HG03565 (cell line): ENCODE measurements around the gene PMM2.

ENCODE experiments used
- ATAC-seq: cut with Tn5 transposase; IDR thresholded peaks from one replicate; pipeline ENCODE4 v1.9.1; 2021; ENCODE audit warnings: mild to moderate bottlenecking, moderate library complexity; ENCODE audit not compliant: unreplicated experiment

The PMM2 gene

GRCh38 chr16:8849411-8850011 lies 51.9 kb downstream of the PMM2 start:
- no peak for ATAC-seq

- no peak for ATAC-seq
These were observed 52.7 kb downstream of the PMM2 start for GRCh38 chr16:8850279-8850885.

- no peak for ATAC-seq
These were observed 54.2 kb downstream of the PMM2 start for GRCh38 chr16:8851761-8852403.

- no peak for ATAC-seq
These were observed 54.9 kb downstream of the PMM2 start for GRCh38 chr16:8852534-8852933.

- no peak for ATAC-seq
These were observed 55.5 kb downstream of the PMM2 start for GRCh38 chr16:8853150-8853549.

GRCh38 chr16:8853611-8854010 lies 56.0 kb downstream of the PMM2 start:
- no peak for ATAC-seq

- no peak for ATAC-seq
These were observed 56.8 kb downstream of the PMM2 start for GRCh38 chr16:8854298-8854948.

- ATAC-seq, result no peak
These were observed 57.6 kb downstream of the PMM2 start for GRCh38 chr16:8855051-8855786.

- ATAC-seq, result no peak
These were observed 58.3 kb downstream of the PMM2 start for GRCh38 chr16:8855972-8856371.

GRCh38 chr16:8858994-8859912 lies 61.6 kb downstream of the PMM2 start:
- ATAC-seq, result no peak

- no peak for ATAC-seq
These were observed 62.6 kb downstream of the PMM2 start for GRCh38 chr16:8859913-8860881.

- ATAC-seq, result no peak
These were observed 64.1 kb downstream of the PMM2 start for GRCh38 chr16:8861563-8862308.

- ATAC-seq, result no peak
These were observed 64.9 kb downstream of the PMM2 start for GRCh38 chr16:8862309-8863130.

- ATAC-seq, result no peak
These were observed 66.2 kb downstream of the PMM2 start for GRCh38 chr16:8863594-8864424.

- no peak for ATAC-seq
These were observed 67.0 kb downstream of the PMM2 start for GRCh38 chr16:8864480-8865110.
